ENCODE data around the gene IARS1. TPM values are rescaled to one million over a fixed set of nuclear protein-coding genes. Genes with fewer than 3 reads are reported as not detected.

IARS1 gene
- total and polyA plus RNA-seq, 2 donors (not counting 3 experiments of a cell fraction or from before 2014, with no cell fraction given) = 32.8 to 132 TPM

GRCh38 chr9:92294297-92294676 lies 790 bp upstream of the IARS1 start:
- Histone ChIP-seq H3K27me3 (ENCODE audit: control insufficient read depth in 2 of 2, insufficient read depth in 2 of 2, low read length in 2 of 2) (no peaks in the 10 kb centered on the region), H3K79me2 (ENCODE audit: control insufficient read depth, insufficient read depth, low read length) (peaks cover 42% of the 10 kb centered on the region), H3K4me3 (replicated peaks in 1 of 3; ENCODE audit: insufficient read depth in 1 of 3, low read depth in 1 of 3, low read length in 3 of 3) (peak overlapping the region; percentile 40 to 76 (median 71)), H3K27ac (ENCODE audit: insufficient read depth, low read depth, low read length) (peak overlapping the region; percentile 21), H2AFZ (ENCODE audit: low read depth, low read length) (peak overlapping the region; percentile 61), H3K36me3 (ENCODE audit: control insufficient read depth in 2 of 2, extremely low read depth in 1 of 2, insufficient read depth in 2 of 2, low read length in 2 of 2) (peaks cover 6 to 7% of the 10 kb centered on the region in 2 experiments), H4K20me1 (replicated peaks; ENCODE audit: control insufficient read depth, extremely low read depth, insufficient read depth, low read length) (no peaks in the 10 kb centered on the region), H3K9me3 (replicated peaks; ENCODE audit: control insufficient read depth, insufficient read depth, low read length) (no peaks in the 10 kb centered on the region), H3K9me1 (replicated peaks; ENCODE audit: control insufficient read depth, extremely low read depth, insufficient read depth, low read length) (no peaks in the 10 kb centered on the region), H3K4me1 (ENCODE audit: control insufficient read depth, extremely low read depth, insufficient read depth, low read length) (peaks cover 23% of the 10 kb centered on the region), H3K4me2 (ENCODE audit: insufficient read depth, low read length) (peak overlapping the region; percentile 71), H3K9ac (replicated peaks; ENCODE audit: extremely low read depth, insufficient read depth, low read length) (peak overlapping the region; percentile 60)
- ChIA-PET CTCF (no interaction called here), POLR2A (no interaction called here)
- DNase-seq (ENCODE audit: low read depth, low spot score) (peak; percentile 33), FAIRE-seq (no peak)
- no TSS peak for BruUV-seq (replicated peaks)
- no peak for TF ChIP-seq MAX (IDR thresholded peaks at IDR 0.05; ENCODE audit: insufficient read depth, insufficient read length)
- TF ChIP-seq MYC (IDR thresholded peaks at IDR 0.05; ENCODE audit: low read depth, low read length) = no peak
- TF ChIP-seq POLR2AphosphoS5 (IDR thresholded peaks at IDR 0.05; ENCODE audit: insufficient read depth, low read depth, low read length) = no peak
- TF ChIP-seq POLR2A (IDR thresholded peaks at IDR 0.05; ENCODE audit: low read depth, low read length) = no peak
- TF ChIP-seq FOS (IDR thresholded peaks at IDR 0.05; ENCODE audit: borderline replicate concordance, insufficient read depth, low read length) = no peak
- TF ChIP-seq GATA2 (IDR thresholded peaks at IDR 0.05; ENCODE audit: insufficient read depth, insufficient read length, low read depth, low read length) = no peak
- TF ChIP-seq JUN (IDR thresholded peaks at IDR 0.05; ENCODE audit: borderline replicate concordance, insufficient read depth, insufficient read length, low read depth) = no peak
- no peak for TF ChIP-seq CTCF (IDR thresholded peaks at IDR 0.05; ENCODE audit: extremely low read depth in 1 of 2, insufficient read depth in 1 of 2, low read depth in 1 of 2, low read length in 2 of 2)
- TF ChIP-seq EZH2 (IDR thresholded peaks at IDR 0.05; ENCODE audit: borderline replicate concordance, low read depth, low read length, severe bottlenecking) = no peak
- intact Hi-C loops (cut with micrococcal nuclease) (loop anchor here (10.0 kb wide), 1 partner anchor 411 kb away; no protein-coding TSS in a partner anchor), dilution Hi-C loops (cut with MboI; ENCODE audit: extremely low pct_ligation_motif_present, low sequenced_read_pairs) (no loop called here)
